D721Med (cell line): ENCODE results near the gene MPP1.

Source experiments
- DNase-seq: peaks from one replicate; pipeline ENCODE4 v3.0.0; 2011; ENCODE audit warnings: low spot score; ENCODE audit not compliant: insufficient read length
- FAIRE-seq: peaks from 2 replicates; lab custom pipeline; 2011; peaks lifted over from hg19 to GRCh38; lab: Jason Lieb, UNC
- CTCF ChIP-seq: IDR thresholded peaks from 2 replicates; pipeline ENCODE4 v1.5.1; 2012; ENCODE audit warnings: mild to moderate bottlenecking, control low read depth; ENCODE audit not compliant: insufficient read depth; ENCODE audit errors: missing control alignments

The MPP1 gene

DNA sequence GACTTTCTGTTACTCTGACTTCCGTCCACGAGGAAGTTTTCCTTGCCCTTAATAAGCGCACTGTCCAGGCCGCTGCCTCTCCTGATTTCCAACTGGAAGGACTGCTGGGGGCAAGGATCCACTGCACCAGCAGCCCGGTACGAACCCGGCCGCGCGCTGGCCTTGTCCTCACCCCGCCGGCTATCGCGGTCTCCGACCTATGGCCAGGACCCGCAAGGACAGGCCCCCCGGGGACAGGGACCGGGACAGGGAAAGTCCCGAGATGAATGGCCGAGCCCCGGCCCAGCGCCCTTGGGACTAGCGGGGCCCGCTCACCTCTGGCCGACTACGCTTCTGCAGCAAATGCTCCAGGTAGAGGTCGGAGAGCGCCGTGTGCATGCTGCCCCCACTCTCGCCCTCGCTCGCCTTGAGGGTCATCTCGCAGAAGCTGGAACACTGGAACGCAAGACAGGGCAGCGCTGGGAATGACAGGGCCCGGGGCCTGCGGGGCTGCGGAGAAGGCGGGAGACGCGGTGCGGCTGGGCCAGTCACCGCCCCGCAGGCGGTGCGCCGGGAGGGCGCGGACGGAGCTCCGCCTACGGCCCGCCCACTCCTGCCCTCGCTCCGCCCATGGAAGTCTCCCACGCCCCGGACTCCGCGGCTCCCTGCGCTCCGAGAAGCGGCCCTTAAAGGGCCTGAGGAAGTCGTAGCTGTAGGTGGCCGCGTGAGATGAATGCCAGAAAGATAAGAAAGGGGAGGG, at the start of gene MPP1:
MPP1 (minus strand) TSS at position 529 of the 739 bp plus-strand sequence; CDS start at position 417, 112 bp downstream.
- no peak for TF ChIP-seq CTCF
- FAIRE-seq (no peak), DNase-seq (peak; percentile 60)

- no peak for FAIRE-seq
- TF ChIP-seq CTCF = no peak
- DNase-seq = no peak
Measured at GRCh38 chrX:154850957-154851611, 45.8 kb upstream of the MPP1 start.

GRCh38 chrX:154840856-154841255, 35.6 kb upstream of the MPP1 start:
- no peak for DNase-seq
- FAIRE-seq = peak; percentile 29
- TF ChIP-seq CTCF = peak; percentile 43

DNA sequence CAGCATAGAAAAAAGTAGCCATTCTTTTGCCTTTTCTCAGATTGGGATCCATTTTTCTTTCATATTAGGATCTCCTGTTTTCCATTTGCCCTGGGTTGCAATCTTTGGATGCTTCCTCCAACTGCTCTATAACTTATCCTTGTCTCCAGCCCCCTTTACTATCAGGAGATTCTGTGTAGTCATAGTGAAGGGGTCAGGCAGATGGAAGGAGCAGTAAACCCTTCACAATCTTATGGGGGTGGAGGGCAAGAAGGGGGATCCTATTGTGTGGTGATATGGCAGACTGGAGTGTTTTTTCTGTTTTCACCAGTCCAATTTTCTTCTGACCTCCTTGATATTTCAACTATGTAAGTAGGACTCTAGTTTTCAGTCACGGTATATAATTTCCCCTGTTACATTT, 30.9 kb upstream of the MPP1 start:
- DNase-seq (no peak), FAIRE-seq (no peak)
- no peak for TF ChIP-seq CTCF

GRCh38 chrX:154834562-154834961, 29.3 kb upstream of the MPP1 start, which contains the start of gene SMIM9:
Gene SMIM9 (minus strand): TSS chrX:154834662. CDS start chrX:154830856, 3,806 bp downstream.
- DNase-seq = no peak
- no peak for TF ChIP-seq CTCF
- FAIRE-seq = no peak

DNA sequence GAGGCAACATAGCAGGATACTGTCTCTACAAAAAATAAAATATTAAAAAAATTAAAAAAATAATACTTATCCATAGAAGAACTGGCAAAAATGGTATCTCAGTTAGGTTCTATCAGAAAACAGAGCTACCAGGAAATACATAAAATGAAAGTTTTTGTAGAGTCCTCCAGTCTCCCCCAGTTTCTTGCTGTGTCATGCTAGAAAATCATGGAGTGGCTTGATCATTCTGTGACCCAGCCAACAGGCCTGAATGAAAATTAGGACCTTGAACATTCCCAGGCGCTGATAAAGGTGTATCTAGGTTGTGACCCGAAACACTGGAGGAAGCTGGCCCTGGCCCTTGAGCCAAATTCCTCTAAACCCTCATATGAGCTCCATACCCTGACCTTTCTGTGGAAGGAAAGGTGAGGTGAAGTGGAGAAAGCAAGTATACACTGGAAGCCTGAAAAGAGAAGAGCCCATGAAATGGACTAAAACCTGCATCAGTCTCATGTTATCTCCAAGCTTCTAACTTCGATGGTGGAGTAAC, 28.5 kb upstream of the MPP1 start:
- DNase-seq (no peak), FAIRE-seq (no peak)
- TF ChIP-seq CTCF = no peak
